Fibroblast of skin of scalp (primary cell): ENCODE measurements around the gene CCDC126.
"Not testable (repeated sequence)": the region's sequence is repeated elsewhere in the genome, so short reads cannot be mapped to it uniquely, and the experiment has no call there.

Source experiments
- DNase-seq: peaks from one replicate; pipeline ENCODE4 v3.0.0-alpha.2; 2013

Gene CCDC126

DNA sequence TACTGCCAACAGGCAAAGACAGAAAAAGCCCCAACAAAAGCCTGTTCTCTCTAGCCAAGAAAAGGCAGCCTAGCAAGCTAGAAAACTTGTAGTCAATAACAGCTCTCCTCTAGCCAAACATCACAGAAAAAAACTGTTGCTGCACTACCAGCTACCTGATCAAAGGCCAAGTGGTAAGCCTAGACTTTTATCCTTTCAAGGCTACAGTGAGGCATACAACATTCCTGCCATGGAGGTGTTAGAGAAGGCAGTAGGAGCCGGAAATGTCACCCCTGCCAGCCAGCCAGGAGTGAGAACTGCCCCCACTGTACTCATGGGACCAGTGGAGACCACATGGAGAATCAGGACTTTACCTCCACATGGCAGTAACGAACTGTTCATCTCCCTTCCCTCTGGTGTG is 31.2 kb downstream of the CCDC126 start:
- DNase-seq = no peak

DNA sequence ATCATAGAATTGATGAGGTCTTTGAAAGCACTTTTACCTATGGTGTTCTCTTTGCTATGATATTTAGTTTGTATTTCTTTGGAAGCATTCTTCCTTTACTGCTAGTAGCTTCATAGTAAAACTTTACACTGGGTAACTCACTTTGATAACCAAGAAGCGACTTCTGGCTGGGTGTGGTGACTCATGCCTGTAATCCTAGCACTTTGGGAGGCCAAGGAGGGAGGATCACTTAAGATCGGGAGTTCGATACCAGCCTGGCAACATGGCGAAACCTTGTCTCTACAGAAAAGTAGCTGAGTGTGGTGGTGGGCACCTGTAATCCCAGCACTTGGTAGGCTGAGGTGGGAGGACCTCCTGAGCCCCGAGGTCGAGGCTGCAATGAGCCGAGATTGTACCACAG is 36.2 kb downstream of the CCDC126 start:
- no peak for DNase-seq

DNA sequence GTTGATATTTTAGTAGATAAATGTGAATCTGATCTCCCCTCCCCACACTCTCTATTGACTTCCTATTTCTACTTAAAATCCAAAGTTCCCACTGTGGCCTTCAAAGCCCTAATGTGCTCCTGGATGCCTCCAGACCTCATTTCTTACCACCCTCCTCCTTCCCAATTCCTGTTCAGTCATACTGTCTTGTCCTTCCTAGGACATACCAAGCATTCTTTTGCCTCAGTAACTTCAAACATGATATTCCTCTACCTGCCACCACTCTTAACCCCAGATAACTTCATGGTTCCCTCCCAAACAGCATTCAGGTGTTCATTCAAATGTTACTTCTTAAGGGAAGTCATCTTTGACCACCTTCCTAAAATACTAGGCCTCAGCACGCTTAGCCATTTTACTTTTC is 48.6 kb downstream of the CCDC126 start:
- no peak for DNase-seq

DNA sequence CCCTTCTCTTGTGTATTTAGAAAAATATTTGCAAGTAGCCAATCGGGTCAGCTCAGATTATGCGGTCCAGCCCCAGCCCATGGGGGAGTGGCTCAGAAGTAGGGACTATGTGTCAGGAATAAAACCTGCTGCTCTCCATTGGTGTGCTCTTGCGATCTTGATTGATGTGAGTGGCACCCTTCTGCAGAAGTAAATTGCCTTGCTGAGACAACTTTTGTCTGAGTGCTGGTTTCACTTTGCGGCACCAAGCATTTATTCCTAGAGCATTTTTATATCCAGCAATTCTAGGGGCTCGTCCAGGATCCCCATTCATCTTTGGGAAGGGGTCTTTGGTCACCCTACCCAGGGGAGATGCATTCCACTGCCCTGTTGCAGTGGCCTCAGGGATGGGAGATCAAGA is 56.8 kb downstream of the CCDC126 start:
- DNase-seq = no peak

DNA sequence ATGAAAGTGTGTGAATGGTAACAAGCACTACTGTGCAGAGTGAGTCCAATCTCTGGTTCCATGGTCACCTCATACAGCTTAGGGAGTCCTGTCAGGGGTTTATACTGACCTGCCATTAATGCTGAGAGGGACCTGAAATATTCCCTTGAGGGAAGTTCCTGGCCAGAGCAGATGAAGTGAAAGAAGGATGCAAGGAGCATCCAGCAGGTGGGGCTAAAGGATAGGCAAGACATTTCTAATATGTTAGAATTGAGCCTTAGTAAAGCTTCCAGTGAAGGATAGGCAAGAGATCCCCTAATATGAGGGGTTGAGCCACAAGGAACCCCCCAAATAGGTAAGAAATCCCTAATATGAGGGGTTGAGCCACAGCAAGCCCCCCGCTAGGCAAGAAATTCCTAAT is 57.3 kb downstream of the CCDC126 start:
- peak; percentile 12 for DNase-seq

DNA sequence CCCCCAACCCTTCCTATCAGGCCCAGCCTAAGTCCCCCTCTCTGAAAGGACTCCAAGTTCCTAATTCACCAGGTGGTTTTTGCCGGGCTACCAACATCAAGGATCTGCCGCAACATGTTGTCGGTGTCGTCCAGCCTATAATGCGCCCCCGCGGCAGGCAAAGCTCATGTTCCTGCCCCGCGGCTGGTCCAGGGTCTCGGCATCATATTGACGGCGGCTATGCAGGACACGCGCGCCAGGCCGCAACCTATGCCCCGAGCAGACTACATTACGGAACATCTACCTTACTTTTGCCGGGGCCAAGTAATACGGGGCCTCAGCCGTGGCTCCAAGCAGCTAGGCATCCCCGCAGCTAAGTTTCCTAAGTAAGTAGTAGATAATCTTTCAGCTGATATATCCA is 58.3 kb downstream of the CCDC126 start:
- DNase-seq = no peak

DNA sequence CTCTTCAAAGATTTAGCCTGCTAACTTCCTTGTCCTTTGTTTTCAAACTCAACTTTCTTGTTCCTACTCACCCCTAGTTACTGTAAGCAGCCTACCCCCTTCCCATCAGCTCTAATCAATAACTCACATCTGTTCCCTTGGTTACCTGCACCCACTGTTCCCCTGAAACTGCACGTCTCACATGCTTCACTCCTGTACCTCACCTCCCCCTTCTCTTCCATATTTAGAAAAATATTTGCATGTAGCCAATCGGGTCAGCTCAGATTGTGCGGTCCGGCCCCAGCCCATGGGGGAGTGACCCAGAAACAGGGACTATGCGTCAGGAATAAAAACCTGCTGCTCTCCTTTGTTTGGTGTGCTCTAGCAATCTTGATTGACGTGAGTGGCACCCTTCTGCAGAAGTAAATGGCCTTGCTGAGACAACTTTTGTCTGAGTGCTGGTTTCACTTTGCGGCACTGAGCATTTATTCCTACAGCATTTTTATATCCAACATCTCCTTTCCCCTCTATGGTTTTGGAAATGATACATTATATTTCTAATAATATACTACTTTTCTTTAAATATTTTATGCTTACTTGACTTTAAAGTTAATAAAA is 61.7 kb downstream of the CCDC126 start:
- no peak for DNase-seq

DNA sequence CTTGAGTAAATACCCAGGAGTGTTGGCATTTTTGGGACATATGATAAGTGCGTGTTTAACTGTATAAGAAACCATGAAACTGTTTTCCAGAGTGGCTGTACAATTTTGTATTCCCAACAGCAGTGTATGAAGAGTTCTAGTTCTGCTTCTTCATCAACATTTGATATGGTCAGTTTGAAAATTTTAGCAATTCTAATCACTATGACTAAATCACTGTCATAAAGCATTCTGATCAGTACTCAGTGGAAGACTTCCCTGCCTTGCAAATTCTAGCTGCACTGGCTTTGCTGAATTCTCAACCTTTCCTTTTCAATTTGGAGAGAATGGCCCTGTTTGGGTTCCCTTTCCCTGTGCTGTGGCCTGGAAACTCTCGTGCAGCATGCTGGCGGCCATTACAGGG is 64.2 kb downstream of the CCDC126 start:
- no peak for DNase-seq

DNA sequence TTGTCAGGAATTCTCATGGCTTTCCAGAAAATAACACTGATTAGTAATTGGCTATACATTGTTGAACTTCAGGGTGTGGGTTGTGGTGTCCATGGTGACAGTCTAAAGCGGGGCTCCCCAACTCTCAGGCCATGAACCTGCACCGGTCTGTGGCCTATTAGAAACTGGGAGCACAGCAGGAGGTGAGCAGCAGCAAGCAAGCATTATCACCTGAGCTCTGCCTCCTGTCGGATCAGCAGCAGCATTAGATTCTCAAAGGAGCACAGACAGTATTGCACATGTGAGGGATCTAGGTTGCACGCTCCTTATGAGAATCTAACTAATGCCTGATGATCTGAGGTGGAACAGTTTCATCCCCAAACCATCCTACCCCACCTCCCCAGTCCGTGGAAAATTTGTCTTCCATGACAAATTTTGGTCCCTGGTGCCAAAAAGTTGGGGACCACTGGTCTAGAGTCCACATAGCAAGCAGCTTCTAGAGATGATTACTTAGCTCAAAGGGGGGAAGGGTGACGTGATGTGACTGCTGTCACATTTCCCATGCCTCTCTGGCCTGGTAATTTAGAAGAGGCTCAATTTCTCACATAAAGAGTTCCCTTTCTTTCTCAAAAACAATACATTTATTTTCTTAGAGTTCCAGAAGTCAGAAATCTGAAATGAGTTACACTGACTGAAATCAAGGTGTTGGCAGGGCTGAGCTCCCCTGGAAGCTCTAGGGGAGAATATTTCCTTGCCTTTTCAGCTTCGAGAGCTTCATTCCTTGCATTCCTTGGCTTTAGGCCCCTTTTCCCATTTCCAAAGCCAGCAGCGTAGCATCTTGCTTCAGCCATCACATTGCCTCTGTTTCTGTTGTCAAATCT is 65.2 kb downstream of the CCDC126 start:
- DNase-seq = peak; percentile 63

DNA sequence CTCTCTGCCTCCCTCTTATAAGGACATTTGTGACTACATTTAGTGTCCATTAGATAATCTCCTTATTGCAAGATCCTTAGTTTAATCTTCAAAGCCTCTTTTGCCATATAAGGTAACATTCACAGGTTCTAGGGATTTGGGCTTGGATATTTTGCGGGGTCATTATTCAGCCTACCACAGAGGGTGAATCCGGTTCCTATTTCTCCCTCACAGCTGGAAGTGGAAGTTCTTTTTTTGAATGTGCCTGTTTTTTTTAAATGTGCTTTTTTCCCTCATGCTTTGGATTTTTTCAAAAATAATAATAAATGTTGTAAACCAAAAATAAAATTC is 65.8 kb downstream of the CCDC126 start:
- DNase-seq = no peak

DNA sequence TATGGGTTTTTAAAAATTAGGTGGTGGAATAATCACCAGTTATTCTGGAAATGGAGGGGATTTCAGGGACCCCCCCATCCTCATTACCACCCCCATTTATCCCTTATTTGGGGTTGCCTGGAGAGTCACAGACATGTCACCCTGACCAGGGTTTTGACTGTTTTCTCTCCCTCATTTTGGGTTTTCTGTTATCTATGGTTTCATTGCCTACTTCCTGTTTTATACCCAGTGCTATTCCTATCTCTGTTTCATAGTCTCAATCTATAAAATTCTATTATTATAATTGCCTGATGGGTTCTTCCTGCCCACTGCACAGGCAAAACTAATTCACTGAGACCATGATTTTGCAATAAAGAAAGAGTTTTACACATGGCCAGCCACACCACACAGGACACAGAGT is 66.9 kb downstream of the CCDC126 start:
- no peak for DNase-seq

DNA sequence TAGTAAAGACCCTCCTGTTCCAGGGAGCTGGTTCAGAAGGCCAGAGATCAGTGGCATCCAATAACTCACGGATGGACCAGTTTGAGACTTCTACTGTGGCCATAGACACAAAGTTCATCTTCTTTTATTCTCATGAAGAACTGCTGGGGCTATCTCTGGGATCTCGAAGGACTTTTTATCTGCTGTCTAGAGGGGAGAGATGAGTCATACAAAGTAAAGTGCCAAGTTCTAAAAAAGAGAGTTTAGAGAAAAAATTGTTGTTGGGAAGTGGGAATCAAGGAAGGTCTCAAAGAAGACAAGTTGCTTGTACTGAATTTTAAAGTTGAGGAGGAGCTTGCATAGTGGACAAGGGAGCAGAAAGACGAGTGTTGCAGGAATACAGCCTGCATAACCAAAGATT is 74.9 kb downstream of the CCDC126 start:
- DNase-seq = no peak

DNA sequence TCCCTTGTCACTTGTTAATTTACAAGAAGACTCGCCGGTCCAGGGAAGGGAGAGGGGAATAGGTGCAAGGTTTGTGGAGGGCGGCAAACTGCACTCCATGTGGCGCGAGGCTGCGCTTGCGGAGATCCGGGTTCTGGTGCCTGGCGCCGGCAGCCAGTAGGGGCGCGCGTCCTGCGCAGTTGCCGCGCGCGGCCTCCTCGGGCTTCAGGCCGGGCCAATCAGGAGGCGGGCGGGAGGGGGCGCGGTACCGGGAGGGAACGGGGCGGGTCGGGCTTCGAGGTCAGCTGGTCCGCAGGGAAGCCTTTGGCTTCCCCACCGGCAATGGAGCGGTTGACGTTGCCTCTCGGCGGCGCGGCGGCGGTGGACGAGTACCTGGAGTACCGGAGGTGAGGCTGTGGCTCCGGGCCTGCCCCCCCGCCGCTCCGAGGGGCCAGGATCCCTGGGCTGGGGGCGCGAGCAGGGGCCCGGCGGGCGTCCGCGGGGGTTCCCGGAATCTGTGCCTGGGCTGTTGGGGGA is 82.8 kb downstream of the CCDC126 start, which contains the start of gene FAM221A:
FAM221A (plus strand) TSS at position 302 of the 516 bp plus-strand sequence; CDS start at position 322, 20 bp downstream.
- peak; percentile 76 for DNase-seq

DNA sequence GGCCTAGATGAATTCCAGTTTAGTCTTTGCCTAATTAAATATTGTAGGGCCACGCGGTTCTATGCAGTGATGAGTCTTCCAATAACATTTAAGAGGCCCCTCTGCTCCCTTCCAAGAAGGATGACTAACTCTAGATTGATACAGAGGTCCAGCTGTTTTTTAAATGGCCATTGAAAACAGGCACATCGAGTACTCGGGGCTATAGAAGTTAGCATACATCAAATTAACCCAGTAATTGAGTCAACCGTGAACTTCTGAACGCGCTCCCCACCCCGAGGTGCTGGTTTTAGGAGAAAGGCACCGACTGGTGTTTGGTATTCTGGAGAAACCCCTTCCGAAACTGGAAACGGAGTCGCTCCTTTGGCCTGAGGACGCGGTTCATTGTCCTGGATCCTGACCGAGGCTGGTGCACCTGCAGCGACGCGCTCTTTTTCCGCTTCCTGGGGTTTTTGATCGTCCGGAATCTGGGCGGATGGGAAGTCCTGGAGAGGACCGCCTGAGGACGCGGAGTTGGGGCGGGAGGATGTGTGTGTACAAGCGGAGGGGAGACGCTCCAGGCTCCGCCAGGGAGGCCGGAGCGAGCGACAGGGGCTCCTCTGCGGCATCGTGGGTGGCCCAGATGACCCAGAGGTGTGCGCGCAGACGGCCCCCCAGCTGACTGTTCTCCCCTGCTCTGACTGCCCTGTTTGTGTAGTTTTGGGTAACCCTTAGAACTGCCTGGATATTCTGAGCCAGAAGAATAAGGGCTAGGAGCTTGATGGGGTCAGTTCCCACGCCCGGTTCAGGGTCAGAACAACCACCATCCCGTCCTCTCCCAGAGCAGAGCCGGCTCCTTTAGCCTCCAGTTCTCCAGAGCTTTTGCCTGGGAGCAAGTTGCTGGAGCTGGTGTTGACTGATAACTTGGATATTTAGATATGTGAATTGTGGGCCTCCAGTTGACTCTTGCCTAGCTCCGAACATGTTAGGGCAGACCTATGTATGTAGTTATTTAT is 83.5 kb downstream of the CCDC126 start:
- DNase-seq = peak; percentile 38

DNA sequence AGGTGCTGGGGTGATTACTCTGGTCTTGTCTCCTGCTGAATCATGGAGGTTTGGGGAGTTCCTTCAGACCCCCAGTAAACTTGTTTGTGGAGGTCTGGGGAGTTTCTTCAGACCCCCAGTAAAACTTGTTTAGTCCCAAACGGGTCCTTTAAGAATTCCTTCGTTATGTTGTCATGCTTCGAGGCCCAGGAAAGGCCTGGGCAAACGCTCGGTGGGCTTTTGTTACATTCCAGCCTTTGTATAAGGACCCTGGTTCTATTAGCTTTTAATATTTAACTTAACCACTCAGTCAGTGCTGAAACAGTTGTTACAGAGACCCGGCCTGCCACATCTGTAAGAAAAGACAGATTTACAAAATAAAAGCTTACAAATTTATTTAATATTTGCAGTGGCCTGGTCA is 86.9 kb downstream of the CCDC126 start:
- DNase-seq = not testable (repeated sequence)

DNA sequence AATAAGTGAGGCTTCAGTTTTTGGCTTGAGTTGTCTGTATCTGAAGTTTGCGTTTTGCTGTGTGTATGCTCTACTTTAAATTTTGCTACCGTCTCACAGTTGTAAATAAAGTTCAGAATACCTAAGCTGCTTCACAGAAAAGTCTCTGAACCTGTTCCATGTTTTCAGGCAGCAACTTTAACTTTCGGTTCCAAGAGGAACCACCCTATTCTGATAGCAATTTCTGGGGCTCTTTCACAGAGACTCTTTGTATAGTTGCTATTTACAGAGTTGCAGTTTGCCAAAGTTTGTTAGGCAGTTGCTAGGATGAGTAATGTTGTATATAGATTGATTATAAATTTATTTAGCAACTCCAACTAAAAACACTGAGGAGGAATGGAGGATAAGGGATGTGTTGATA is 88.5 kb downstream of the CCDC126 start:
- no peak for DNase-seq

DNA sequence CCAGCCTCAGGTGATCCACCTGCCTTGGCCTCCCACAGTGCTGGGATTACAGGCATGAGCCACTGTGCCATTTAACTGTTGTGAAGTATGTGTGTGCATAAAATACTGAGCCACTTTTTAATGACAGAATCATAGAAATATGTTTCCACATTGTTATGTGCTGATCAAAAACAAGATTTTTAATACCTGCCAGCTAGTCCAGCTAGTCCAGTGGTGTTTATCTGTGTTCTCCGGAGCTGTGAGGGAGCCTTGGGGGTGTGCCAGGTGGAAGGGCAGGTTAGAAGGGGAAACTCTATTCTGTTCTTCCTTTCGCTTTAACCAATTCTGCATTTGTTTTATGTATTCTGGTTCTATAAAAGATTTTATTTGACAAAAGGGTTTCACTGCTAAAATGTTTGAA is 89.8 kb downstream of the CCDC126 start:
- DNase-seq = peak; percentile 18

DNA sequence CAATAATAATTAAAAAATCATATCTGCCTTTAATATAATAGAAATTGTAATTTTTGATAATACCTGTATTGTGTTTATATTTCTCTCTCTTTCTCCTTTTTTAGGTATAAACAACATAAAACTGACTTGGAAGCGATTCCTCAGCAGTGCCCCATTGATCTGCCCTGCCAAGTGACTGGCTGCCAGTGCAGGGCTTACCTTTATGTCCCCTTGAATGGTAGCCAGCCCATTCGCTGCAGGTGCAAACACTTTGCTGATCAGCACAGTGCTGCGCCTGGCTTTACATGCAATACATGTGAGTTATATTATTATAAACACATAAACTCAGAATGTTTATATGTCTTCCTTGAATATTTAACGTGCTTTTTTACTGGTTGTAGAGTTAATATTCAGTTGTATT is 92.0 kb downstream of the CCDC126 start:
- no peak for DNase-seq

DNA sequence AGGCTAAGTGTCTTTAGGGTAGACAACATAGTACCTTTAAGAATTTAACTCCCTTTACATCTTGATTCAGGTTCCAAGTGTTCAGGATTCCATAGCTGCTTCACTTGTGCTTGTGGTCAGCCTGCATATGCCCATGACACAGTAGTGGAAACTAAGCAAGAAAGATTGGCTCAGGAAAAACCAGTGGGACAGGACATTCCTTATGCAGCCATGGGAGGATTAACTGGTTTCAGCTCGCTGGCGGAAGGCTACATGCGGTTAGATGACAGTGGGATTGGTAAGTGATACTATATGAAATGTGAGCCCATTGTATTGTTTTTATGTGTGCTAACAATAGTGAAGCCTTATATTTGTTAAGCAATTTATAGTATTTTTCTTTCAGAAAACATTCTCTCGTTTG is 94.1 kb downstream of the CCDC126 start:
- peak; percentile 39 for DNase-seq

DNA sequence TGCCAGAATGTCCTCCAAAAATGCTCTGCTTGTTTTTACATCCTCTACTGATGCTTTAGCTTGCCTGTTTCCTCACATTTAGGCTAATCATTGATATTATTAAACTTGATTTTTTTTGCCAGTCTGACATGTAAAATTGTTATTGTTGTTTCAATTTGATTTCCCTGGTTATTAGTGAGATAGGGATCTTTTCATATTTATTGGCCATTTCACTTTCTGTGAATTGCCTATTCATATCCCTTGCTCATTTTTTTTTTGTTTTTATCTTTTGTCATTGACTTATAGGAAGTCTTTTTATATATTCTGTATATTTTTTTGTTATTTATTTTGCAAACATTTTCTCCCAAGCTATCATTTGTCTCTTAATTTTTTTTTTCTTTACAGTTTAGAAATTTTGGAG is 96.0 kb downstream of the CCDC126 start:
- DNase-seq = no peak
